Loucy (cell line): ENCODE data around the gene PPTC7.

Source experiments
- CTCF ChIP-seq: fragments of 200-600 bp; sonication (generic); conservative IDR thresholded peaks from 2 replicates; pipeline ENCODE4 v1.5.1; 2014; ENCODE audit warnings: mild to moderate bottlenecking, antibody characterized with exemption, low read length
- EZH2phosphoT487 ChIP-seq: fragments of 200-600 bp; IDR thresholded peaks from 2 replicates; pipeline ENCODE4 v1.6.1; 2018; ENCODE audit warnings: antibody characterized with exemption, mild to moderate bottlenecking, moderate library complexity, borderline replicate concordance

DNA sequence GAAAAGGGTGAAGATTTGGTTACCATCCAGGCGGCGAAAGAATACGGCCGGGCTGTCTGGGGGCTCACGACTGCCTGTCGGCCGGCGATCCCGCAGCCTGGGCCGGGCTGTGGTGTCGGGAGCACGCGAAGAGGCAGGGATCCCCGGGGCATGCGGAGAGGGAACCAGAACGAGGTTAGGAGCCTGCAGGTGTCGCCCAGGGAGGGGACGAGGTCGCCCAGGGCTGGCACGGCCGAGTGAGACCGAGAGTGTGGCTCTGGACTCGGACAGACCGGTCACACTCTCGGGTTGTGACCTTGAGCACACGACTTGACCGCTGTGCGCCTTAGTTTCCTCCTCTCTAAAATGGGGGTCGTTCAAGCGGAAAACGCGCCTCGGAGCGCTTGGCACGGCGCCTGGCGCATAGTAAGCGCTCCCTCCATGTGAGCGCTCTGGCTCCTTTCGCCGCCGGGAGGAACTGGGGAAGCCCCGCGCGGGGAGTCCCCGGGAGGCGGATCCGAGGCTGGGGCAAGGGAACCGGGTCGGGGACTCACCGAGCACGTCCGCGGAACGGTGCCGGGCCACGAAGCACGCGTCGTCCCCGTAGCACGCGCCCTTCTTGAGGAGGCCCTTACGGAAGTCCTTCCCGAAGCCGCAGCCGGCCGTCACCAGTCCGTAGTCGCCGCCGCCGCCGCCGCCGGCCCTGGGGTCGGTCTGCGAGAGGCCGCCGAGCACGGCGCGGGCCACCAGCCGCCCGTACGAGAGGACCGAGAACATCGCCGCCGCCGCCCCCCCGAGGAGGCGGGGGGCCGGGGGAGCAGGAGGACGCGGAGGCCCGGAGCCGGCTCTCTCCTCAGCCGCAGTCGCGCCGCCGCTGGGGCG lies 612 bp downstream of the PPTC7 start:
- TF ChIP-seq CTCF (no peak), EZH2phosphoT487 (no peak)
